Choroid plexus epithelial cell (primary cell): Measurements from ENCODE around the gene OR5C1.
A peak's percentile ranks its signal among the peaks of the same experiment; 100 is the strongest.

Source experiments
- DNase-seq: peaks from one replicate; pipeline ENCODE4 v3.0.0-alpha.2; 2010; ENCODE audit warnings: low read depth
- H3K4me3 ChIP-seq: 2 replicates; pipeline ENCODE4 v1.5.1; 2011; ENCODE audit warnings: low read depth, mild to moderate bottlenecking, control low read depth, low read length, moderate library complexity
- CTCF ChIP-seq: conservative IDR thresholded peaks from 2 replicates; pipeline ENCODE4 v1.5.1; 2011; ENCODE audit warnings: low read depth, mild to moderate bottlenecking, control low read depth, inconsistent platforms, low read length, moderate library complexity

Gene OR5C1

GRCh38 chr9:122788831-122789230 is at the start of gene OR5C1:
TSS of gene OR5C1 (plus strand) at chr9:122788933. CDS start at chr9:122788933, 0 bp downstream.
- no peak for TF ChIP-seq CTCF
- no peak within 1 kb of the TSS for H3K4me3 ChIP-seq
- DNase-seq, result no peak

DNA sequence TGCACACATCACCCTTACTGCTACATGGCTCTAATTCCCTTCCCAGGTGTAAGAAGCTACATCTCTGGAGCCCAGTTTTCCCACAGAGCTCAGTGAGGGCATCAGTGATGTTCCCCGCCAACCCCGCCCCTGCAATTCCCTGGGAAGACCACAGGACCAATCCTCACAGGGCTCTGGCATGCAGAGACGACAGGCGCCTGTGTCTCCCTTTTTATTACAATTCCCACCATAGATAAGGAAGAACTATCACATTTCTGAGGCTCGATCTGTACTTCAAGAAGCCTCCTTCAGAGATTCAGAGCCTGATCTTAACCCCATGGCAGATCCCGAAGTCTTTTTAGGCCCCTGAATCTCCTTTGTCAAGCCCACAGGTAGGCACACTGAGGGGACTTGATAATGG is 46.7 kb upstream of the OR5C1 start, which contains the start of gene OR1L6:
OR1L6 (plus strand) TSS at position 301 of the 400 bp plus-strand sequence. CDS start 7,545 bp downstream, outside the sequence.
- H3K4me3 ChIP-seq, result no peak within 1 kb of the TSS
- no peak for DNase-seq
- TF ChIP-seq CTCF, result no peak

DNA sequence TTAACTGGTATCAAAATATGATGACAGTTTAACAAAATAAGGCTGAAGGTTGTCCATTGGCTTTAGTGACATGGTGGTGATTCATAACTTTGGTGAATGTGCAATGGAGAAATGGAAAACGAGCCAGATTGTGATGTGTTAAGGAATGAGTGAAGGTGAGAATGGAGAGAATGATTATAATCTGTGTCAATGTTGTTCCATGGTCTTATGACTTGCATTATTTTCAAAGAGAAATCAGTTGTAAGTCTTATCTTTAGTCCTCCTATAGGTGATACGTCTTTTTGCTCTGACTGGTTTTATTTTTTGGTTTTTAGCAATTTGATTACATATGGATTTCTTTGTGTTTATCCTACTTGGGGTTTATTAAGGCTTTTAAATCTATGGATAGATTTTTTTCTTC is 33.9 kb upstream of the OR5C1 start:
- no peak overlapping the region for H3K4me3 ChIP-seq
- DNase-seq, result no peak
- no peak for TF ChIP-seq CTCF

GRCh38 chr9:122767817-122768216 is 20.9 kb upstream of the OR5C1 start:
- DNase-seq, result no peak
- no peak overlapping the region for H3K4me3 ChIP-seq
- no peak for TF ChIP-seq CTCF

- no peak for TF ChIP-seq CTCF
- DNase-seq, result no peak
- H3K4me3 ChIP-seq, result no peak overlapping the region
Measured at GRCh38 chr9:122777052-122777451, 11.7 kb upstream of the OR5C1 start.

DNA sequence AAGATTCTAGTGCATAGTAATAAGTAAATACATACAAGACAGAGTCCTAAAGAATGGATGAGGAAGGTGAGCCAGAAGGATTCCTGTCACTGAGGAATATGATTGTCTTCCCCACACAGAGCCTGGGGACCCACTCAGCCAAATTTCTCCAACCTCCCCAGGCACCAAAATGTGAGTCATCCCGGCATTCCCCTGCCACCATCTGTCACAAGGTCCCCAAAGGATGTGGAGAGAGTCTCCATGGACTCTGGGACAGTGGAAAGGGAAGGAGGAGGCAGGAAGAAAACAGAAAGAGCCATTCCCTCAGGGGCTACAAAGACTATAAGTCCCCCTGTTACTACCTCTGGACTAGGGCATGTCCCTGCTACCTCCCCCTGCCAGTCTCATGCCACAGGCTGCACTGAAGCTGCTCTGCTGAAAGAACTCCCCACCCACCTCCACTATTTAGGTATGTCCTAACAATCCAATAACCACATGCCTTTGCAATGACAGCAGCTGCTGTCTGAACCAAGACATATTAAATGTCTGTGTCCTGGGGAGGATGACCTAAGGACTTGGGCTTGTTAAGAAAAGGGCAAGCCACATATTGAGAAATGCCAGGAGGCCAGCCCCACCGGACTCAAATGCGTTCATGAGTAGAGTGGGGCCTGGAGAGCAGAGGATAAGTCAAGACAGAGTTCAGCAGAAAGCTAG is 10.7 kb upstream of the OR5C1 start:
- H3K4me3 ChIP-seq, result no peak overlapping the region
- no peak for TF ChIP-seq CTCF
- peak; percentile 72 for DNase-seq

DNA sequence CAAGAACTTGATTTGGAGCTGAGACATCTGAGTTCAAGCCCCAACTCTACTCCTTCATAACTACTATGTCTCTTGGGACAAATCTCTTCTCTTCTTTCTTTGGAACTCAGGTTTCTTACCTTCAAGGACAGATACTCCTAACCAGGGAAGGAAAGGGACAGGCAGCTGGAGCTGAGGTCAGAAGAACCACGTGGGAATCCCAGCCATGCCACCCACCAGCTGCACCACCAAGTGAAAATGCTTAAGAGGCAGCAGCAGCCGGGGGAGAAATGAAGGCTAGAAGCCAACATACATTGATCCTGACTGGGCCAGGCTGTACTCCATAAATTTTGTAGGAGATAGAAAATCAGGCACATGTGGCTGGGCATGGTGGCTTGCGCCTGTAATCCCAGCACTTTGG is 9.6 kb upstream of the OR5C1 start:
- no peak for DNase-seq
- no peak overlapping the region for H3K4me3 ChIP-seq
- no peak for TF ChIP-seq CTCF
